HepG2 (cell line): ENCODE measurements around the gene CPT1A. TPM values are rescaled to one million over a fixed set of nuclear protein-coding genes. Genes with fewer than 3 reads are reported as not detected.

Source experiments
- ATAC-seq: fragments of 200-7000 bp; cut with Tn5 transposase; 3 replicates; pipeline ENCODE4 v1.9.1; 2020; ENCODE audit warnings: mild to moderate bottlenecking, moderate library complexity
- BruUV-seq: library from RNA; stranded (reverse); fragments of 400-500 nt; replicated peaks from 2 replicates; lab custom pipeline; 2021; lab: Mats Ljungman, UMichigan
- CTCF ChIA-PET: fragments of 300-600 bp; formaldehyde crosslinking; extraction: SDS; loops from one replicate; lab custom pipeline; 2021; ENCODE audit warnings: low total read pairs, inconsistent platforms, low intra/inter-chr PET ratio; lab: Yijun Ruan, JAX
- POLR2A ChIA-PET: fragments of 350-600 bp; sonication (Branson Sonifier 250); formaldehyde crosslinking; loops from one replicate; lab custom pipeline; 2020; ENCODE audit warnings: antibody characterized with exemption, inconsistent platforms; lab: Yijun Ruan, JAX
- DNase-seq: peaks from one replicate; pipeline ENCODE4 v3.0.0-alpha.2; 2015; ENCODE audit warnings: low spot score
- FAIRE-seq: peaks from 3 replicates; lab custom pipeline; 2011; peaks lifted over from hg19 to GRCh38; lab: Jason Lieb, UNC
- H2AFZ ChIP-seq: one replicate; pipeline ENCODE4 v1.6.1; 2011; ENCODE audit warnings: low read length, inconsistent platforms
- H3K27ac ChIP-seq: fragments of 300-600 bp; 3 replicates; pipeline ENCODE4 v1.8.0; 2011; ENCODE audit warnings: mixed run types, mild to moderate bottlenecking, mixed read lengths, low read length, inconsistent platforms; ENCODE audit not compliant: insufficient read depth; ENCODE audit errors: extremely low read length
- H3K27me3 ChIP-seq, 2 experiments: fragments of 200-600 bp in 1 of 2; 2 replicates in 1 of 2; 3 replicates in 1 of 2; pipeline versions ENCODE4 v1.6.0 to v1.8.0; 2011; ENCODE audit warnings: low read length in 2 of 2, mild to moderate bottlenecking in 2 of 2, moderate library complexity in 2 of 2, inconsistent platforms in 1 of 2; ENCODE audit not compliant: insufficient read depth in 2 of 2, control insufficient read depth in 1 of 2
- H3K36me3 ChIP-seq, 2 experiments: fragments of 200-600 bp in 1 of 2; replicated peaks in 1 of 2; 2 replicates in 1 of 2; 3 replicates in 1 of 2; pipeline versions ENCODE4 v1.5.1 to v1.8.0; 2011; ENCODE audit warnings: low read length in 2 of 2, inconsistent platforms in 1 of 2; ENCODE audit not compliant: insufficient read depth in 2 of 2, control insufficient read depth in 1 of 2
- H3K4me1 ChIP-seq: 2 replicates; pipeline ENCODE4 v1.5.1; 2012; ENCODE audit warnings: low read length, inconsistent platforms; ENCODE audit not compliant: insufficient read depth
- H3K4me2 ChIP-seq: 2 replicates; pipeline ENCODE4 v1.6.0; 2011; ENCODE audit warnings: low read depth, low read length, inconsistent platforms
- H3K4me3 ChIP-seq, 3 experiments: fragments of 200-600 bp in 1 of 3; sonication (generic), shearing (Covaris generic) in 1 of 3; replicated peaks in 1 of 3; 2 replicates each; pipeline ENCODE4 v1.5.1; 2011 to 2016; ENCODE audit warnings: low read length in 3 of 3, inconsistent platforms in 2 of 3, low read depth in 2 of 3, mild to moderate bottlenecking in 2 of 3, control low read depth in 1 of 3, mixed read lengths in 1 of 3; ENCODE audit not compliant: insufficient read depth in 1 of 3
- H3K79me2 ChIP-seq: one replicate; pipeline ENCODE4 v1.6.1; 2011; ENCODE audit warnings: low read length, inconsistent platforms; ENCODE audit not compliant: insufficient read depth
- H3K9ac ChIP-seq: 2 replicates; pipeline ENCODE4 v1.6.0; 2011; ENCODE audit warnings: mild to moderate bottlenecking, low read depth, low read length, inconsistent platforms; ENCODE audit not compliant: insufficient read depth
- H3K9me3 ChIP-seq: 2 replicates; pipeline ENCODE4 v1.5.1; 2012; ENCODE audit warnings: mild to moderate bottlenecking, low read length
- H4K20me1 ChIP-seq: 2 replicates; pipeline ENCODE4 v1.6.0; 2011; ENCODE audit warnings: inconsistent platforms, mild to moderate bottlenecking, low read length, moderate library complexity; ENCODE audit not compliant: insufficient read depth
- ATF3 ChIP-seq: sonication (generic); formaldehyde crosslinking; IDR thresholded peaks from 2 replicates; pipeline ENCODE4 v1.4.0; 2020; ENCODE audit warnings: missing genetic modification reagents
- CREB1 ChIP-seq, 2 experiments: fragments of 450-650 bp in 1 of 2; IDR thresholded peaks; 2 replicates each; pipeline ENCODE4 v1.6.1; 2016 to 2017; ENCODE audit warnings: control low read depth in 1 of 2, mild to moderate bottlenecking in 1 of 2, missing compliant biosample characterization in 1 of 2, missing genetic modification characterization in 1 of 2
- FOXA3 ChIP-seq: IDR thresholded peaks from 2 replicates; pipeline ENCODE4 v1.6.1; 2016; ENCODE audit warnings: missing genetic modification reagents, missing compliant biosample characterization
- JUND ChIP-seq: sonication (generic); formaldehyde crosslinking; IDR thresholded peaks from 2 replicates; pipeline ENCODE4 v1.8.0; 2022; ENCODE audit warnings: mild to moderate bottlenecking, missing genetic modification reagents
- KDM6A ChIP-seq: IDR thresholded peaks from 2 replicates; pipeline ENCODE4 v1.6.1; 2016; ENCODE audit warnings: low read depth
- RXRB ChIP-seq: IDR thresholded peaks from 2 replicates; pipeline ENCODE4 v1.6.1; 2016; ENCODE audit warnings: borderline replicate concordance, missing genetic modification reagents, missing compliant biosample characterization
- TEAD2 ChIP-seq: sonication (generic); formaldehyde crosslinking; IDR thresholded peaks from 2 replicates; pipeline ENCODE4 v1.9.0; 2021; ENCODE audit warnings: missing genetic modification reagents
- THRA ChIP-seq: sonication (generic); formaldehyde crosslinking; IDR thresholded peaks from 2 replicates; pipeline ENCODE4 v1.4.0; 2020; ENCODE audit warnings: missing genetic modification reagents, borderline replicate concordance
- ZBTB21 ChIP-seq: sonication (generic); formaldehyde crosslinking; IDR thresholded peaks from 2 replicates; pipeline ENCODE4 v1.4.0; 2020; ENCODE audit warnings: missing genetic modification reagents
- ZNF652 ChIP-seq: IDR thresholded peaks from 2 replicates; pipeline ENCODE4 v1.6.1; 2016; ENCODE audit warnings: low read depth, borderline replicate concordance
- ZNF775 ChIP-seq: sonication (generic); formaldehyde crosslinking; IDR thresholded peaks from 2 replicates; pipeline ENCODE4 v1.4.0; 2020; ENCODE audit warnings: missing genetic modification reagents, mild to moderate bottlenecking, moderate library complexity, borderline replicate concordance
- WGBS: methylation state at CpG from one replicate; pipeline ENCODE4 v1.1.6; 2017; ENCODE audit warnings: low lambda C conversion rate; 5-methylcytosine and 5-hydroxymethylcytosine counted together
- in situ Hi-C: cut with HindIII; loops from 2 replicates; pipeline ENCODE4 v1.10.0; 2017; ENCODE audit warnings: low pct_unique_long_range_greater_than_20kb; ENCODE audit not compliant: extremely low pct_ligation_motif_present
- intact Hi-C: fragments of 100-400 bp; cut with micrococcal nuclease; formaldehyde crosslinking; loops from one replicate; pipeline ENCODE4 v1.10.0; 2022; ENCODE audit not compliant: unreplicated experiment
- polyA plus RNA-seq, 8 experiments: library from polyadenylated mRNA; depleted of rRNA in 3 of 8; stranded (reverse) in 7 of 8; unstranded in 1 of 8; fragments of >200 nt; fragmentation: Illumina TruSeq in 4 of 8; extraction: Trizol in 4 of 8; gene quantifications; 2 replicates each; pipeline versions ENCODE4 v1.2.1 to v1.2.3, GENCODE V29; 2011 to 2016; ENCODE audit warnings: low read depth in 4 of 8, missing spikeins in 1 of 8, mixed read lengths in 1 of 8; ENCODE audit not compliant: insufficient read depth in 1 of 8
- total RNA-seq, 5 experiments: library from RNA; depleted of rRNA; stranded (reverse); fragments of >200 nt; fragmentation: Illumina TruSeq; extraction: Trizol; gene quantifications; 2 replicates each; pipeline ENCODE4 v1.2.3, GENCODE V29; 2016; ENCODE audit warnings: low read depth in 1 of 5
- TF ChIP-seq, protein P1 (sequence below): sonication (generic); IDR thresholded peaks from 2 replicates; pipeline ENCODE4 v1.6.1; 2016; ENCODE audit warnings: low read depth, borderline replicate concordance
- TF ChIP-seq, protein P2 (sequence below): sonication (generic); formaldehyde crosslinking; IDR thresholded peaks from 2 replicates; pipeline ENCODE4 v1.4.0; 2020; ENCODE audit warnings: mild to moderate bottlenecking, low read depth, missing genetic modification reagents

Gene CPT1A
- total and polyA plus RNA-seq, 2 of the 13 experiments (the other 11 are each of a cell fraction or from before 2014, with no cell fraction given): 7.0 to 7.1 TPM

- TF ChIP-seq JUND (CRISPR knock-in tag) (0 out of 2 replicates have a peak, but pooled peaks have one; percentile 21), RXRB (peak; percentile 47; the same call in 1 of the 2 replicates), ATF3 (0 out of 2 replicates have a peak, but pooled peaks have one; percentile 18), FOXA3 (CRISPR knock-in tag) (peak; percentile 8; the same call in 1 of the 2 replicates), THRA (CRISPR knock-in tag) (peak; percentile 22; the same call in 1 of the 2 replicates), ZBTB21 (CRISPR knock-in tag) (no peak), ZNF775 (CRISPR knock-in tag) (no peak), KDM6A (CRISPR knock-in tag) (no peak), CREB1 (IDR thresholded peaks at IDR 0.05) (peak; percentile 44; the same call in 1 of the 2 replicates), CREB1 (CRISPR knock-in tag; IDR thresholded peaks at IDR 0.05) (0 out of 2 replicates have a peak, but pooled peaks have one; percentile 13)
These were observed 36.3 kb upstream of the CPT1A start (continued) for GRCh38 chr11:68878022-68878421.

DNA sequence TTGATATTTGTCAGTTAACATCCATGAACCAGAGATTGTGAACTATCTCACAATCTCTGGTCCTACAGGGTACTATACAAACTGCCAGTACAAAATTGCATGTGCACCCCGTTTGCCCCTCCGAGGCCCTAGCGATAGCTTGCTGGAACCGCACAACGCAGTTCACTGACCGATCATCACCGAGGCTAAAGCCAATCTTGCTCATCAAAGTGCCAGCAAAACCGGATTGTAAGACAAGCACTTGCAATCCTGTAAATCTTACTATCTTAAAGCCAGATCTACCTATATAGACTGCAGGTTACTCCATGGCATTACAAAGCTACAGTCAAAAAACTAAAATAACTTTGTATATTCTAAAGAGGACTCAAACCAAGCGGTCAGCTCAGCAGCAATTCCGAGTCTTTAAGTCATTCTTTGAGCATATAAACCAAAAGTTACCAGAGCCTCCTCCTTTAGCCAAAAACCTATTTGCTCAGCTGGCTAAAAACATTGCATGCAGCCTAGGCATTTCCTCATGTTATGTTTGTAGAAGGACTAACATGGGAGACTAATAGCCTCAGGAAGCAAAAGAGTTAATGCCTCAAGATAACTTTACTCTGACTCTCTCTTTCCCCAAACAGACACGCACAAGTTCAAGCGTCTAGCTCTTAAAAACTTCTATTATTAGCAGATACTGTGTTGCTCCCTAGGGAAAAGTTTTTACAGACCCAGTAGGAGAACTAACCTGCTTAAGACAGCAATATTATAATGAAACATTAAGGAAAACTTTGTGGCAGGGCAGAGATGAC, 30.7 kb upstream of the CPT1A start:
- FAIRE-seq: no peak
- TF ChIP-seq ZNF652 (CRISPR knock-in tag) (peak; percentile 74), TEAD2 (CRISPR knock-in tag) (no peak)
- TF ChIP-seq, protein P1, sequence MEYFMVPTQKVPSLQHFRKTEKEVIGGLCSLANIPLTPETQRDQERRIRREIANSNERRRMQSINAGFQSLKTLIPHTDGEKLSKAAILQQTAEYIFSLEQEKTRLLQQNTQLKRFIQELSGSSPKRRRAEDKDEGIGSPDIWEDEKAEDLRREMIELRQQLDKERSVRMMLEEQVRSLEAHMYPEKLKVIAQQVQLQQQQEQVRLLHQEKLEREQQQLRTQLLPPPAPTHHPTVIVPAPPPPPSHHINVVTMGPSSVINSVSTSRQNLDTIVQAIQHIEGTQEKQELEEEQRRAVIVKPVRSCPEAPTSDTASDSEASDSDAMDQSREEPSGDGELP: peak; percentile 43; the same call in 1 of the 2 replicates
- TF ChIP-seq, protein P2, sequence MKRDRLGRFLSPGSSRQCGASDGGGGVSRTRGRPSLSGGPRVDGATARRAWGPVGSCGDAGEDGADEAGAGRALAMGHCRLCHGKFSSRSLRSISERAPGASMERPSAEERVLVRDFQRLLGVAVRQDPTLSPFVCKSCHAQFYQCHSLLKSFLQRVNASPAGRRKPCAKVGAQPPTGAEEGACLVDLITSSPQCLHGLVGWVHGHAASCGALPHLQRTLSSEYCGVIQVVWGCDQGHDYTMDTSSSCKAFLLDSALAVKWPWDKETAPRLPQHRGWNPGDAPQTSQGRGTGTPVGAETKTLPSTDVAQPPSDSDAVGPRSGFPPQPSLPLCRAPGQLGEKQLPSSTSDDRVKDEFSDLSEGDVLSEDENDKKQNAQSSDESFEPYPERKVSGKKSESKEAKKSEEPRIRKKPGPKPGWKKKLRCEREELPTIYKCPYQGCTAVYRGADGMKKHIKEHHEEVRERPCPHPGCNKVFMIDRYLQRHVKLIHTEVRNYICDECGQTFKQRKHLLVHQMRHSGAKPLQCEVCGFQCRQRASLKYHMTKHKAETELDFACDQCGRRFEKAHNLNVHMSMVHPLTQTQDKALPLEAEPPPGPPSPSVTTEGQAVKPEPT (CRISPR knock-in tag): no peak
- TF ChIP-seq, all 625 proteins: peak for 2
- 45% methylated on average over 12 of the region's 12 CpGs for WGBS
- DNase-seq (no peak), ATAC-seq (no peak)
- POLR2A ChIA-PET: no interaction called here
- no peaks in the 10 kb centered on the region for H3K9me3 ChIP-seq
- peaks cover 45% of the 10 kb centered on the region for H3K4me1 ChIP-seq
- intact Hi-C loops (no loop called here), in situ Hi-C loops (no loop called here)
- CTCF ChIA-PET: no interaction called here
- H3K9ac ChIP-seq: no peak overlapping the region
- peaks cover 2 to 22% of the 10 kb centered on the region in 2 experiments; a peak in 3 of 5 replicates for H3K27me3 ChIP-seq
- H2AFZ ChIP-seq: no peak overlapping the region
- BruUV-seq: no TSS peak
- H3K4me2 ChIP-seq: no peak overlapping the region
- no peaks in the 10 kb centered on the region for H4K20me1 ChIP-seq
- H3K4me3 ChIP-seq: no peak overlapping the region
- H3K36me3 ChIP-seq: no peaks in the 10 kb centered on the region
- H3K79me2 ChIP-seq: no peaks in the 10 kb centered on the region
- H3K27ac ChIP-seq: no peak overlapping the region
